Measurements from ENCODE around the gene CRIP2.

DNA sequence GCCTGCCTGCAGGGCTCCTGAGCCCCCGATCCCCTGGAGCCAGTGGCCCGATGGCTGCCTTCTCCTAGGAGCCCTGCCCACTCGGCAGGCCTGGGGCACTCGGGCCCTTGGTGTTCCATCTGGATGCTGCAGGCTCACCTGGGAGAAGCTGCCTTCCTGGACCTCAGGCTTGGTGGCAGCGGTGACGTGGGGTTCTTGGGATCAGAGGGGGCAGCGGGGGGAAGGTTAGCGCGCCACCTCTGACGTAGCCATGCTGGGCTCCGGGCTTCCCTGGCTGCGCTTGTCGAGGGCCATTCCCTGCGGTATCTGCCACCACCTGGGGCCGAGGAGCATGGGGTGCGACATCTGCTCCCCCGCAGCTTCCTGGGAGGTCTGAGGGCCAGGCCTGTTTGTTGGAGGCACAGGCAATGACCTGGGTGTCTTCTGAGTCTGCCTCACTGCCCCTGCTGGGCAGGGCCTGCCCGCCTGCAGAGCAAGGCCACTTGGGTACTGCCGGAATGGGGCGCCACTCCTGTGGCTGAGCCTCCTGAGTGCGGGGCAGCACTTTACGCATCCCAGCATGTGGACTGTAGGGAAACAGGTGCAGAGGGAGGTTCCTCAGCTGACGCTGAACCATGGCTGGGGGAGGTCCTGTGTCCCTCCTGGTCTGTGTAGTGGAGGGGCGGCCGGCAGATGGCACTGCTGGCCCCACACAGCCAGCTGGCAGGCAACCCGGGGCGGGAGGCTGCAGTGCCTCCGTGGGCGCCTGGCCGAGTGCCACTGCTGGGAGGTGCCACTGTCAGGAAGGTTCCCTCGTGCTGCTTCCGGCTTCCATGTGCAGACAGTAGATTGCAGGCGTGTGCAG, 34.7 kb upstream of the CRIP2 start:
- TF ChIP-seq, protein P1, sequence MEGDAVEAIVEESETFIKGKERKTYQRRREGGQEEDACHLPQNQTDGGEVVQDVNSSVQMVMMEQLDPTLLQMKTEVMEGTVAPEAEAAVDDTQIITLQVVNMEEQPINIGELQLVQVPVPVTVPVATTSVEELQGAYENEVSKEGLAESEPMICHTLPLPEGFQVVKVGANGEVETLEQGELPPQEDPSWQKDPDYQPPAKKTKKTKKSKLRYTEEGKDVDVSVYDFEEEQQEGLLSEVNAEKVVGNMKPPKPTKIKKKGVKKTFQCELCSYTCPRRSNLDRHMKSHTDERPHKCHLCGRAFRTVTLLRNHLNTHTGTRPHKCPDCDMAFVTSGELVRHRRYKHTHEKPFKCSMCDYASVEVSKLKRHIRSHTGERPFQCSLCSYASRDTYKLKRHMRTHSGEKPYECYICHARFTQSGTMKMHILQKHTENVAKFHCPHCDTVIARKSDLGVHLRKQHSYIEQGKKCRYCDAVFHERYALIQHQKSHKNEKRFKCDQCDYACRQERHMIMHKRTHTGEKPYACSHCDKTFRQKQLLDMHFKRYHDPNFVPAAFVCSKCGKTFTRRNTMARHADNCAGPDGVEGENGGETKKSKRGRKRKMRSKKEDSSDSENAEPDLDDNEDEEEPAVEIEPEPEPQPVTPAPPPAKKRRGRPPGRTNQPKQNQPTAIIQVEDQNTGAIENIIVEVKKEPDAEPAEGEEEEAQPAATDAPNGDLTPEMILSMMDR (IDR thresholded peaks at IDR 0.05; ENCODE audit: low read depth, low read length, poor library complexity, severe bottlenecking), result no peak
- no peak for TF ChIP-seq EZH2phosphoT487 (IDR thresholded peaks at IDR 0.05; ENCODE audit: borderline replicate concordance, low read length)
